ENCODE data around the gene SLC27A5. TPM values are rescaled to one million over a fixed set of nuclear protein-coding genes. Genes with fewer than 3 reads are reported as not detected.
A peak's percentile ranks its signal among the peaks of the same experiment; 100 is the strongest.

The SLC27A5 gene
- total RNA-seq, 2 experiments from 2014 or later = 21.7 to 26.6 TPM

DNA sequence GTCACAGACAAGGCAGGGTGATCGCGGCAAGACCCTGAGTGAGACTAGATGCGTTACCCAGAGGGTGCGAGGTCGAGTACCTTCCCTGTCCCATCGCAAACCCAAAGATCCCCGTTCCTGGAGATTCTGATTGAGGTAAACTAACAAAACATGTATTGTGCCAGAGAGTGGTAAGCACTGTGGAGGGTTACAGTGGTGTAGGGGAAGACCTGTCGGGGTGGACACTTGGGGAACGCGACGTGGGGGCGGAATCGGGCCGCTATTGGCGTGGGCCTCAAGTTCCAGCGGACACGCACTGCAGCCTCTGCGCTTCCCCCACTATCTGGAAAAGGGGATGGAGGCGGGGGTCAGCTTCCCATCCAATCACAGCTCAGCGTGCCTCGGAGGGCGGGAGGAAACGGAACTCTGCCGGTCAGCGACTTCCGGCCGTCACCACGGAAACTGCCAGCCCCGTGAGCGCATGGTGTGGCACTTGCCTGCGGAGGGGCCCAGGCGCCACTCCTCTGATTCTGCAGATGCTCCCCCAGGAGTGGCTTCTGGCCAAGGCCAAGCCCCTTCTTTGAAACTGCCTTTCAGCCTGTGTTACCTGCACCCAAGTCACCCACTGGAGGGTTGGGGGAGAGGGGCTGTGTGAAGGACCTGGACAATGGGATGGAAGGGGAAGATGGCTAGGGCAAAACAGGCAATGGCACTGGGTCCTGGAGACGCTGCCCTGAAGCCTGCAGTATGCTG, 47.6 kb upstream of the SLC27A5 start:
- ATAC-seq (peak; percentile 4), DNase-seq (peak; percentile 85)
- Mint-ChIP-seq H3K4me3 (peak overlapping the region; percentile 98), H3K9me3 (no peaks in the 10 kb centered on the region), H3K4me1 (ENCODE audit: low read depth) (peaks cover 53% of the 10 kb centered on the region), H3K36me3 (ENCODE audit: low read depth) (peaks cover 50% of the 10 kb centered on the region), H3K27ac (peak overlapping the region; percentile 99), H3K27me3 (no peaks in the 10 kb centered on the region)
- ChIA-PET POLR2A (interaction anchor here (1.1 to 4.2 kb wide), 5 partner anchors 13 to 40 kb away, joined by 3 to 39 read pairs (median 5); partner anchors contain the start of genes MZF1, TRIM28 and ZBTB45), CTCF (interaction anchor here (1.0 to 1.8 kb wide), 2 partner anchors 16 to 40 kb away, joined by 6 to 7 read pairs; partner anchors contain the start of gene ZBTB45)
- intact Hi-C loops (cut with micrococcal nuclease) = no loop called here
- TF ChIP-seq, protein P1, sequence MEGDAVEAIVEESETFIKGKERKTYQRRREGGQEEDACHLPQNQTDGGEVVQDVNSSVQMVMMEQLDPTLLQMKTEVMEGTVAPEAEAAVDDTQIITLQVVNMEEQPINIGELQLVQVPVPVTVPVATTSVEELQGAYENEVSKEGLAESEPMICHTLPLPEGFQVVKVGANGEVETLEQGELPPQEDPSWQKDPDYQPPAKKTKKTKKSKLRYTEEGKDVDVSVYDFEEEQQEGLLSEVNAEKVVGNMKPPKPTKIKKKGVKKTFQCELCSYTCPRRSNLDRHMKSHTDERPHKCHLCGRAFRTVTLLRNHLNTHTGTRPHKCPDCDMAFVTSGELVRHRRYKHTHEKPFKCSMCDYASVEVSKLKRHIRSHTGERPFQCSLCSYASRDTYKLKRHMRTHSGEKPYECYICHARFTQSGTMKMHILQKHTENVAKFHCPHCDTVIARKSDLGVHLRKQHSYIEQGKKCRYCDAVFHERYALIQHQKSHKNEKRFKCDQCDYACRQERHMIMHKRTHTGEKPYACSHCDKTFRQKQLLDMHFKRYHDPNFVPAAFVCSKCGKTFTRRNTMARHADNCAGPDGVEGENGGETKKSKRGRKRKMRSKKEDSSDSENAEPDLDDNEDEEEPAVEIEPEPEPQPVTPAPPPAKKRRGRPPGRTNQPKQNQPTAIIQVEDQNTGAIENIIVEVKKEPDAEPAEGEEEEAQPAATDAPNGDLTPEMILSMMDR (IDR thresholded peaks at IDR 0.05) = no peak

DNA sequence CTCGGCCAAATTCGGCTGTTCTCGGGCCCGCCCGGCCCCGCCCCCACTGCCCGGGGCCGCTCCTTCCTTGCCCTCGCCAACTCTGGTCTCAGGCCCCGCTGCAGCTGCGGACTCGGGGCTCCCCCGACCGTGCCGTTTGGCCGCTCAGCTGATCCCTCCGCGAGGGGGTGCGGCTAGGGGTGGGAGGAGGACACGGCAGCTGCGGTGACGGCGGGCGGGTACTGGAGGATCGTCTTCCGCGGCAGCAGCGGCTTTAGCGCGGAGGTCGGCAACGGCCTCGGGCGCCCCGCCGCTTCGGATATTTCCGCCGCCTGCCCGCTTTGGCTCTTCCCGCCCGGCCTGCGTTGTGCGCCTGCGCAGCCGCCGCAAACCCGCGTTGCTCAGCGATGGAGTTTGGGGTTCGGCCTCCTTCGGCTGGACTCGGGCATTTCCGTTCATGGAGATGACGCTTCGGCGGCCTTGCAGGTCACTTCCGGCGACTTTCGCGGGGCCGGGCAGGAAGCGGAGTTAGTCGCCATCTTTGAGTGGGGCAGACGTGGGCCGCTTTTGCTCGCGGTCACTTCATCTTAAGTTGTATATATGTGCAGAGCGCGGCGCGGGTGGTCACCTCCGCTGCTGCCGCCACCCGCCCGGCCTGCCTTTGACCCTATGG, 47.0 kb upstream of the SLC27A5 start:
- no peaks in the 10 kb centered on the region for H3K27me3 Mint-ChIP-seq
- H3K27ac Mint-ChIP-seq = peak overlapping the region; percentile 99
- peaks cover 53% of the 10 kb centered on the region for H3K4me1 Mint-ChIP-seq (ENCODE audit: low read depth)
- ATAC-seq (peak; percentile 69), DNase-seq (peak; percentile 100)
- CTCF ChIA-PET = interaction anchor here (1.0 to 1.8 kb wide), 3 partner anchors 17 to 45 kb away, joined by 5 to 7 read pairs (median 6); partner anchors contain the start of gene ZBTB45
- TF ChIP-seq, protein P1 (IDR thresholded peaks at IDR 0.05) = no peak
- H3K4me3 Mint-ChIP-seq = peak overlapping the region; percentile 98
- intact Hi-C loops (cut with micrococcal nuclease) = no loop called here
- no peaks in the 10 kb centered on the region for H3K9me3 Mint-ChIP-seq
- H3K36me3 Mint-ChIP-seq (ENCODE audit: low read depth) = peaks cover 54% of the 10 kb centered on the region
- POLR2A ChIA-PET = interaction anchor here (1.1 to 4.2 kb wide), 5 partner anchors 8 to 40 kb away, joined by 3 to 39 read pairs (median 3); partner anchors contain the start of genes TRIM28 and ZBTB45

DNA sequence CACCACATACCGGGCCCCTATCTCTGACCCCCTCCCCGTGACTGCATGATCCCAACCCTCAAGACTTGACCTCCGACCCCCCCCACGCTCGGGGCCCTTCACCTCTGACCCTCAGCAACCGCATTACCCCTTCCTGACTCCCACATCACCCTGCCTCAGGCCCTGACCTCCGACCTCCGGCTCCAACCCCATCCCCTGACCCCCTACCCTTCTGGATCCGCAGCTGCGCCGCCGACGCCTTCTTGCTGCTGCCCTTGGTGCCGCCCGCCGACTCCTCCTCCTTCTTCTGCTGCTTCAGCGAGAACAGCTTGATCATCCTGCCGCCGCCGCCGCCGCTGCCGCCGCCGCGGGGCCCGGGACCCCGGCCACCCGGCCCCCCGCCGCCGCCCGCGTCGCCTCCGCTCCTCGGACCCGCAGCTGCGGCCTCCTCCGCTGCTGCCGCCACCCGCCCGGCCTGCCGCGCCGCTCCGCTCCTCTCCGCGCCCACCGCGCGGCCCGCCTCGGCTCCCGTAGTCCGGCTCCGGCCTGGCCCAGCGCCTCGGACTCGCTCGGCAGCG, 46.4 kb upstream of the SLC27A5 start, which contains the start of gene UBE2M:
Gene UBE2M (minus strand): TSS at position 546 of the 557 bp plus-strand sequence. CDS start 230 bp downstream, at position 316.
- CTCF ChIA-PET = interaction anchor here (1.6 to 1.8 kb wide), 2 partner anchors 39 to 44 kb away, joined by 5 to 7 read pairs; partner anchors contain the start of gene ZBTB45
- Mint-ChIP-seq H3K27me3 (no peaks in the 10 kb centered on the region), H3K9me3 (no peaks in the 10 kb centered on the region), H3K4me3 (peak within 1 kb of the TSS; percentile 98), H3K36me3 (ENCODE audit: low read depth) (peaks cover 54% of the 10 kb centered on the region), H3K4me1 (ENCODE audit: low read depth) (peaks cover 50% of the 10 kb centered on the region), H3K27ac (peak within 1 kb of the TSS; percentile 100)
- TF ChIP-seq, protein P1 (IDR thresholded peaks at IDR 0.05) = no peak
- ATAC-seq (no peak), DNase-seq (peak; percentile 78)
- intact Hi-C loops (cut with micrococcal nuclease) = no loop called here
- POLR2A ChIA-PET = interaction anchor here (1.1 to 4.2 kb wide), 5 partner anchors 9 to 36 kb away, joined by 3 to 39 read pairs (median 3); partner anchors contain the start of gene TRIM28

DNA sequence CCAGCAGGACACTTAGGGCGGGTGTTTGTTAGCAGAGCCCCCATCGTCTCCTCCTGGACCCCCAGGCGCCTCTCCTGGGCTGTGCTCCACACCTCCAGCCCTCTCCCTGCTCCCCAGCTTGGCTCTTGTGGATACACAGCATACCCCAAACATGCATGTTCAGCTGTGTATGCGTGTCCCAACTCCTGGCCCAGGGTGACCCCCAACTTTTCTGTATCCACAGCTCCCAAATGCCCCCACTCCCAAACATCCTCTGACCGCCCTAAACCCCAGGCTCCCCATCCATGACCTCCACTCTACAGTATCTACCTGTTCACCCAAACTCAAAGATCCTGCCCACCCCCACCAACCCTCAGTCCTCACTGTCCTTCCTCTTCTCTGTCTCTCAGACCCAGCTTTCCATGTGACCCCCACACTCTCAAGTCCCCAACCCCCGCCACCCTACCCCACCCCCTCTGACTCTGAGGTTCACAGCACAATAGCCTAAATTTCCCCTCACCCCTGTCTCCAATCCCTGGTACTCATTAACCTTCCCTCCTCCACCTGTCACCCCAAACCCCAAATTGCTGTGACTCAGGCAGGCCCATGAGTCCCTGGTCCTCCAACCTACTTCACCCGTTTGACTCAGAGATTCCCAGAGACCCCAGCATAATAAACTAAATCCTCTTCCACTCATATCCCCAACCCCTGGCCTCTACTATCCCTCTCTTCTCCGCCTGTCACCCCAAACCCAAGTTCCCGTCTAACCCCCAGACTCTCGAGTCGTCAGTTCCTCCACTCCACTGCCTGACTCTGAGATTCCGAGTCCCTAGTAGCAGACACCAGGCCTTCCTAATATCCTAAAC, 45.7 kb upstream of the SLC27A5 start:
- peak overlapping the region; percentile 98 for H3K4me3 Mint-ChIP-seq

More for the DNA sequence above, 45.7 kb upstream of the SLC27A5 start:
- ATAC-seq (no peak), DNase-seq (no peak)
- Mint-ChIP-seq H3K36me3 (ENCODE audit: low read depth) (peaks cover 61% of the 10 kb centered on the region), H3K9me3 (no peaks in the 10 kb centered on the region), H3K27me3 (no peaks in the 10 kb centered on the region), H3K27ac (peak overlapping the region; percentile 100), H3K4me1 (ENCODE audit: low read depth) (peaks cover 53% of the 10 kb centered on the region)
- POLR2A ChIA-PET = interaction anchor here (0.7 to 4.2 kb wide), 7 partner anchors 8 to 37 kb away, joined by 3 to 39 read pairs (median 4); partner anchors contain the start of genes TRIM28 and ZBTB45
- intact Hi-C loops (cut with micrococcal nuclease) = no loop called here
- TF ChIP-seq, protein P1 (IDR thresholded peaks at IDR 0.05) = no peak
- CTCF ChIA-PET = interaction anchor here (1.4 to 1.6 kb wide), 2 partner anchors 37 to 43 kb away, joined by 5 to 6 read pairs; partner anchors contain the start of gene ZBTB45

All from activated CD8-positive, alpha-beta T cell treated with anti-CD3 and anti-CD28 coated beads for 36 hours (primary cell).